Measurements from ENCODE around the gene ZMYM4. TPM values are rescaled to one million over a fixed set of nuclear protein-coding genes. Genes with fewer than 3 reads are reported as not detected.

Gene ZMYM4
- polyA plus RNA-seq, 1 donor from 2014 or later: 36.1 TPM

GRCh38 chr1:35253941-35254340, 14.6 kb upstream of the ZMYM4 start:
- H3K27me3 ChIP-seq (ENCODE audit: insufficient read depth, low read depth, low read length): no peaks in the 10 kb centered on the region
- H3K9ac ChIP-seq (ENCODE audit: low read length): no peak overlapping the region
- TF ChIP-seq POLR2AphosphoS5 (IDR thresholded peaks at IDR 0.05) (no peak), EZH2 (IDR thresholded peaks at IDR 0.05; ENCODE audit: borderline replicate concordance, insufficient read depth, low read length, poor library complexity, severe bottlenecking) (no peak), SMC3 (conservative IDR thresholded peaks at IDR 0.05; ENCODE audit: poor library complexity) (no peak), TAF1 (IDR thresholded peaks at IDR 0.05; ENCODE audit: low read depth) (no peak), MXI1 (conservative IDR thresholded peaks at IDR 0.05; ENCODE audit: poor library complexity, severe bottlenecking) (no peak), RAD21 (conservative IDR thresholded peaks at IDR 0.05) (no peak), EP300 (conservative IDR thresholded peaks at IDR 0.05; ENCODE audit: poor library complexity, severe bottlenecking) (no peak), CTCF (IDR thresholded peaks at IDR 0.05; ENCODE audit: poor library complexity, severe bottlenecking) (no peak)
- TF ChIP-seq, protein P1, sequence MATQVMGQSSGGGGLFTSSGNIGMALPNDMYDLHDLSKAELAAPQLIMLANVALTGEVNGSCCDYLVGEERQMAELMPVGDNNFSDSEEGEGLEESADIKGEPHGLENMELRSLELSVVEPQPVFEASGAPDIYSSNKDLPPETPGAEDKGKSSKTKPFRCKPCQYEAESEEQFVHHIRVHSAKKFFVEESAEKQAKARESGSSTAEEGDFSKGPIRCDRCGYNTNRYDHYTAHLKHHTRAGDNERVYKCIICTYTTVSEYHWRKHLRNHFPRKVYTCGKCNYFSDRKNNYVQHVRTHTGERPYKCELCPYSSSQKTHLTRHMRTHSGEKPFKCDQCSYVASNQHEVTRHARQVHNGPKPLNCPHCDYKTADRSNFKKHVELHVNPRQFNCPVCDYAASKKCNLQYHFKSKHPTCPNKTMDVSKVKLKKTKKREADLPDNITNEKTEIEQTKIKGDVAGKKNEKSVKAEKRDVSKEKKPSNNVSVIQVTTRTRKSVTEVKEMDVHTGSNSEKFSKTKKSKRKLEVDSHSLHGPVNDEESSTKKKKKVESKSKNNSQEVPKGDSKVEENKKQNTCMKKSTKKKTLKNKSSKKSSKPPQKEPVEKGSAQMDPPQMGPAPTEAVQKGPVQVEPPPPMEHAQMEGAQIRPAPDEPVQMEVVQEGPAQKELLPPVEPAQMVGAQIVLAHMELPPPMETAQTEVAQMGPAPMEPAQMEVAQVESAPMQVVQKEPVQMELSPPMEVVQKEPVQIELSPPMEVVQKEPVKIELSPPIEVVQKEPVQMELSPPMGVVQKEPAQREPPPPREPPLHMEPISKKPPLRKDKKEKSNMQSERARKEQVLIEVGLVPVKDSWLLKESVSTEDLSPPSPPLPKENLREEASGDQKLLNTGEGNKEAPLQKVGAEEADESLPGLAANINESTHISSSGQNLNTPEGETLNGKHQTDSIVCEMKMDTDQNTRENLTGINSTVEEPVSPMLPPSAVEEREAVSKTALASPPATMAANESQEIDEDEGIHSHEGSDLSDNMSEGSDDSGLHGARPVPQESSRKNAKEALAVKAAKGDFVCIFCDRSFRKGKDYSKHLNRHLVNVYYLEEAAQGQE (IDR thresholded peaks at IDR 0.05; ENCODE audit: borderline replicate concordance): no peak

DNA sequence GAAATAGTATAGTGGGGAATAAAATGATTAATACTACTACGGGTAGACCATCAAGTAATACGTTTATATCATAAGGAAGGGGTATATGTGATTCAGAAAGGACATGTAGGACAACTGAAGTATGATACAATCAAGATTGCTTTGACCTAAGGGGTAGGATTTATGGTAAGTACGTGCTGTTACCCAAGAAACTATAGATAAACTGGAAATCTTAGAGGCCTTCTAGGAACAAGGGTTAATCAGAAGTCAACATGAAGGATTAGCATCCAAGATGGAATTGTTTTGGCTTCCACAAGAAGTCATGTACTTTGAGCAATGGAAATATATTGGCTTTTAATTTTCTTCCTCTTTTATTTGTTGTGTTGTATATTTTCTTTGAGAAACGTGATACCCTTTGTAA, 13.2 kb upstream of the ZMYM4 start:
- H3F3A ChIP-seq (ENCODE audit: insufficient read depth, low read length, poor library complexity, severe bottlenecking): no peaks in the 10 kb centered on the region
- H3K9me3 ChIP-seq (ENCODE audit: low read length): no peaks in the 10 kb centered on the region
- no peak overlapping the region for H3K4me3 ChIP-seq (ENCODE audit: low read length)
- no peak overlapping the region for H3K9ac ChIP-seq (ENCODE audit: low read length)
- no peak overlapping the region for H3K4me2 ChIP-seq (ENCODE audit: low read length)
- no peaks in the 10 kb centered on the region for H3K79me2 ChIP-seq (replicated peaks; ENCODE audit: insufficient read depth, low read length)
- no peak overlapping the region for H2AFZ ChIP-seq (ENCODE audit: low read depth, low read length)
- no peak overlapping the region for H3K27ac ChIP-seq (ENCODE audit: low read length)
- no peaks in the 10 kb centered on the region for H3K36me3 ChIP-seq (ENCODE audit: insufficient read depth, low read length)
- H4K20me1 ChIP-seq (ENCODE audit: insufficient read depth): no peaks in the 10 kb centered on the region
- H3K27me3 ChIP-seq (ENCODE audit: insufficient read depth, low read depth, low read length): no peaks in the 10 kb centered on the region
- TF ChIP-seq SMC3 (conservative IDR thresholded peaks at IDR 0.05; ENCODE audit: poor library complexity): no peak
- TF ChIP-seq EP300 (conservative IDR thresholded peaks at IDR 0.05; ENCODE audit: poor library complexity, severe bottlenecking): no peak
- no peak for TF ChIP-seq POLR2AphosphoS5 (IDR thresholded peaks at IDR 0.05)
- TF ChIP-seq CTCF (IDR thresholded peaks at IDR 0.05; ENCODE audit: poor library complexity, severe bottlenecking): no peak
- no peak for TF ChIP-seq TAF1 (IDR thresholded peaks at IDR 0.05; ENCODE audit: low read depth)
- TF ChIP-seq, protein P1 (IDR thresholded peaks at IDR 0.05; ENCODE audit: borderline replicate concordance): no peak
- no peak for TF ChIP-seq RAD21 (conservative IDR thresholded peaks at IDR 0.05)
- TF ChIP-seq MXI1 (conservative IDR thresholded peaks at IDR 0.05; ENCODE audit: poor library complexity, severe bottlenecking): no peak
- TF ChIP-seq EZH2 (IDR thresholded peaks at IDR 0.05; ENCODE audit: borderline replicate concordance, insufficient read depth, low read length, poor library complexity, severe bottlenecking): no peak
- no peaks in the 10 kb centered on the region for H3K9me2 ChIP-seq (ENCODE audit: insufficient read depth, low read length)

More at GRCh38 chr1:35253941-35254340, 14.6 kb upstream of the ZMYM4 start:
- Histone ChIP-seq H3K27ac (ENCODE audit: low read length) (no peak overlapping the region), H3K36me3 (ENCODE audit: insufficient read depth, low read length) (no peaks in the 10 kb centered on the region), H3F3A (ENCODE audit: insufficient read depth, low read length, poor library complexity, severe bottlenecking) (no peaks in the 10 kb centered on the region), H3K9me3 (ENCODE audit: low read length) (no peaks in the 10 kb centered on the region), H3K4me3 (ENCODE audit: low read length) (no peak overlapping the region), H3K9me2 (ENCODE audit: insufficient read depth, low read length) (no peaks in the 10 kb centered on the region), H4K20me1 (ENCODE audit: insufficient read depth) (no peaks in the 10 kb centered on the region), H3K4me2 (ENCODE audit: low read length) (no peak overlapping the region), H2AFZ (ENCODE audit: low read depth, low read length) (no peak overlapping the region), H3K79me2 (replicated peaks; ENCODE audit: insufficient read depth, low read length) (no peaks in the 10 kb centered on the region)

All from neural cell (in vitro differentiated cells).